GM21825 (cell line): ENCODE results near the gene LCK.
"Not testable (repeated sequence)": the region's sequence is repeated elsewhere in the genome, so short reads cannot be mapped to it uniquely, and the experiment has no call there.

Experiments
- ATAC-seq: cut with Tn5 transposase; IDR thresholded peaks from one replicate; pipeline ENCODE4 v1.9.1; 2021; ENCODE audit warnings: mild to moderate bottlenecking, moderate library complexity; ENCODE audit not compliant: unreplicated experiment

LCK gene

DNA sequence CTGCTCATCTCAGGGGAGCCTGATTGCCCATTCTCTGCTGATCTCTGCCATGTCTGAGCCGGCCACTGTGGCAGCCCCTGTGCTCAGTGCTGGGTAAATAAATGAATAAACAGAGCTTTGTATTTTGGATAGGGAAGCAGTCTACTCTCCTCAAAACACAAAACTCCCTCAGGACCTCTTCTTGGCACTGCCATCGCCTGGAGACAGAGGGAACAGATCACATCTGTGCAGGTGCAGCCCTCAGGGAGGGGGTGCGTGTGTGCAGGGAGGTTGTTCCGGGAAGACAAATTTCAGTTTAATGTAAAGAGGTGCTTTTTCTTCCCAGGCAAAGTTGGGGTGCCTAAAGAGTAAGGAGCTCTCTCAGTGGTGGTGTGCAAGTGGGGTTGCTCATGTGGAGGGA lies 11.7 kb upstream of the LCK start:
- no peak for ATAC-seq

DNA sequence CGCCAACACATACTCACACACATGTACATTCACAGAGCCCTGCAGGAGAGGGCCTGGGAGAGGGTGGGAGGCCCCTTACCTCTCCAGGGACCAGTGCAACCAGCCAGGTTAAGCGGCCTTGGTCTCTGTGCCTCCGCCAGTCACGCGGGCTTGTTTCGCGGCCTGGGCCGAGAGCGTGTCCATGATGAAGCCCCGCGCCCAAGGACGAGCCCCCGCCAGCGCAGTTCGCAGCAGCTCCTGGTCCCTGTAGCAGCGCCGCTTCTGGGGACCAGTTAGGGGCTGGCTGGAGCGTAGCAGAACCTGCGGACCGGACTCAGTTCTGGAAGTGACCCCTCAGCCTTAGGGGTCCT lies 11.3 kb upstream of the LCK start:
- no peak for ATAC-seq

DNA sequence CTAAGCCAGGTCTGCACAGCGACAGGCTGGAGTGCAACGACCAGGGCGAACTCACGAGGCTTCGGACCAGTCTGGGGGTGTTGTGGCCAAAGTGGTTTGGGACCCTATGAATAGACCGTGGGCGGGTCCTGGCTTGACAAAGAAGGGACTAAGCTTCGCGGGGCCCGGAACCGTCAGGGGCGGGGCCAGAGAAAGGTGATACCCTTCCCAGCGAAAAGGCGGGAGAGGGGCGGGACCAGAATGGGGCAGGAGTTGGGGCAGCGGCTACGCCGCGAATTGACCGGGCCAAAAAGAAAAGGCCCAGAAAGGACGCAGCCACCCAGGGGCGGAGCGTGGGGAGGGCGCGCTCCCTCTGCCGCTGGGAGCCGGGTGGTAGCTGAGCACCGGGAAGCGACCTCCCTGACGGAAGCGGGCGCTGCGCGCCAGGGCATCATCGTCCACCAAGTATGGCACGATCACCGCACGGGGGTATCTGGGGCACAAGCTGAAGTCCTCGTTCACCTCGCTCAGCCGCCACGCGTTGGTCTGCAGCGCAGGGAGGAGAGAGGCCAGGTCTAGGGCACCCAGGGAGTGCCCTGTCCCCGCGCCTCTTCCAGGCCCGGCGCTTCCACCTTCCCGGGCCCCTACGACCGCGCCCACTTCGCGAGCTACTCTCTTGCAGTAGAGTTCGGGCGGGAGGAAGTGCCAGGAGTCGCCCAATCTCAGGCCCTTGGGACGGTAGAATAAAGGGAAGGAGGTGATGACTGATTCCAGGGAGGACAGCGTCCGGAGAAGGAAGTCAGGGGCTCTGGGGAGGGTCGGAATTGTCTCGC lies 10.7 kb upstream of the LCK start:
- peak; percentile 44 for ATAC-seq

DNA sequence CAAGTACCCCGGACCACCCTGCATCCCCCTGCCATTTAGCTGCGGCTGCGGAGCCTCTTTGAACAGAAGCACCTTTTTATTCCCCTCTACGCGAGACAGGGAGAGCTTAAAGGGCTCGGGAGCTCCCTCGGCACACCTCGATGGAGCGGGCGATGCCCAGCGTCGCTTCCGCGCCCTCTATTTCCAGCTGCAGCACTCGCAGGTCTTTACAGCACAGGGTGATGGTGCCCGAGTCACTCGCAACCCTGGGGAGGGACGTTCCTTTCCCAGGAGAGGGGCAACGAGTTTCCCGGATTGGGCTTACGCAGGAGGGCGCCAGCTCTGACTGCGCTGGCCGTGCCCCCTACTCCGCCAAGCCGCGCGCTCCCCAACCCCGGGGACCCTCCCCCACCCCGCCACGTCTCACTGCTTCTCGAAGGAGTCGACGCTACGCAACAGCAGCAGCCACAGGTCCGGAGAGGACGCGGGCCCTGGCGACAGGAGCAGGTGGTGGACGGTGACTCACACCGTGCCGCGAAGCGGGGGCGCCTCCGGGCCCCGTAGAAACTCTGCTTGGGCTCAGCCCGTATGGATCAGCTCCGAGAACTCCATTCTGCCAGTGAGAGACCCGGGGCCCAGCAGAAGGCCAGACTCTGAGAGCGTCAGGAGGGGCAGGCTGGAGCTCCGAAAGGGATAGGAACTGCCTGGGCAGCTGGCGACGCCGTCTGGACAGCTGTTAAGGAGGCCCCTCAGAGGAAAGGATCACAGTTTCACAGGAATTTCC lies 9.9 kb upstream of the LCK start:
- ATAC-seq, result no peak

DNA sequence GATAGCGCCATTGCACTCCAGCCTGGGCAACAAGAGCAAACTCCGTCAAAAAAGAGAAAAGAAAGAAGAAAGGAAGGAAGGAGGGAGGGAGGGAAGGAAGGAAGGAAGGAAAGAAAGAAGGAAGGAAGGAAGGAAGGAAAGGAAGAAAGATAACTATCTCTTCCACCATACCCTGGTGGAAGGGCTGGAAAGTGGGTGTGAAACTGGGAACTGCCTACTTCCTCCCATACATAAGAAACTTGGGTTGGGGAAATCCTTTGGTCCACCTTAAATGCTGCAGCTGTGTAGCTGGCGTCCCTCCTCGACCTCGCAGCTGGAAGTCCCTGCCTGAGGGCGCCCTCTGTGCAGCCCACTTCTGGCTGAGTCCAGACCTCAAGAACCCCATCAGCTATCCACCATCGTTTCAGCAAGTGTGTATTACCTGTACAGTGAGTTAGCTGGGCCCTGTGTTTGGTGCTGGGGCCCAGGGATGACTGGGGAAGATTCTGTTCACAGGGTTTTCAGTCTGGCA lies 8.7 kb upstream of the LCK start:
- ATAC-seq, result no peak

DNA sequence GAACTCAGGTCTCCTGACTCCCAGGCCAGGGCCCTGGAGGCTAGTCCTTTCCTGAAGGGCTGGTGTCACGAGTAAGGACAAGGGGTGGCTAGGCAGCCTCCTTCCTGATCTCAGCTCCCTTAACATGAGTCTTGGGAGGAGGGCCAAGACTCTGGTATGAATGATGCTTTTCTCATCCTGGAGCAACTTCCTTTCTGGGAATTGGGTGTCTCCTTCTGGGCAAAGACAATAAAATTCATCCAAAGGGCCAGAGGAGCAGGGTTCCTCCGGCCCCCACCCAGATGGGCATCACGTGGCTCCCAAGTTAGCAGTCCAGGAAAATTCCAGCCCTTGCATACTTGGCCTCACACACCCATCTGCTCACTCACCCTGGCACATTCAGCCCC lies 4.2 kb upstream of the LCK start, which contains the start of gene FAM167B:
FAM167B (plus strand) TSS at position 335 of the 386 bp plus-strand sequence. CDS start 200 bp downstream, outside the sequence.
- ATAC-seq, result no peak

DNA sequence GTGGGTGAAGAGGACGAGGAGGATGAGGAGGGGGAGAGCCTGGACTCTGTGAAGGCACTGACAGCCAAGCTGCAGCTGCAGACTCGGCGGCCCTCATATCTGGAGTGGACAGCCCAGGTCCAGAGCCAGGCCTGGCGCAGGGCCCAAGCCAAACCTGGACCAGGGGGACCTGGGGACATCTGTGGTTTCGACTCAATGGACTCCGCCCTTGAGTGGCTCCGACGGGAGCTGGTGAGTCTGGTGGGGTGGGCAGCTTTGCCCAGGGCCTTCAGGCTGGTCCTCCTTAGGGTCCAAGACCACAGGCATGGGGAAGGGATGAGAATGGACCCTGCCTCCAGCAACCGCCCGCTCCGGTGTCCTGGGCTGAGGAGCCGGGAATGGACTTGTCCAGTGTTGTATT lies 3.6 kb upstream of the LCK start:
- no peak for ATAC-seq

DNA sequence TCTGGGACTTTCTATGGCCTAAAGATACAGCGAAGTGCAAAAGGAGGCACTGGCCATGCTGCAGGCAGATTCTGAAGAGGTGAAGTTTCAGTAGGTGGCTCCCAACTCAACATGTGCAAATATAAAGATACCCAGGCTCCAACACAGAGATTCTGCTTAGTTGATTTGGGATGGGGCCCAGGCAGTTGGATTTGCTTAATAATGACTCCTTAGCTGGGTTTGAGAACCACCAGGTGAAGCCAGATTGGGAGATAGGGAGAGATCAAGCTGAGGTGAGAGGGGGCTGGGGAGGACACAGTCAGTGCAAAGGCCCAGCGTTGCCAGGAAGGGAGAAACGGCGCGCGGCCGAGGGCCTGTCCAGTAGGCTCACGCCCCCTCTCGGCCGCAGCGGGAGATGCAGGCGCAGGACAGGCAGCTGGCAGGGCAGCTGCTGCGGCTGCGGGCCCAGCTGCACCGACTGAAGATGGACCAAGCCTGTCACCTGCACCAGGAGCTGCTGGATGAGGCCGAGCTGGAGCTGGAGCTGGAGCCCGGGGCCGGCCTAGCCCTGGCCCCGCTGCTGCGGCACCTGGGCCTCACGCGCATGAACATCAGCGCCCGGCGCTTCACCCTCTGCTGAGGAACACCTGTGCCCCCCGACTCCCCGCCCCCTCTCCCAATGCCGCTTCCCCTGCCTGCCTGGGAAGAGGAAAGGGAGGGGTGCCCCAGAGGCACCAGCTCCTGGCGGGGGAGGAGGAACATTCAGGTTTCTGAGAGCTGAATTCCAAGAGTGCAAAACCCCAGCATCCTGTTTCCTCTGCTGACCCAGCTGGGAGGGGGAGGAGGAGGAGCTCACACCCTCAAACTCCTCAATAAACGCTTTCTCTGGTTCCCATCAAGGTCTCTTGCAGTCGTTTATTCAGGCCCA lies 2.8 kb upstream of the LCK start:
- ATAC-seq, result peak; percentile 27

DNA sequence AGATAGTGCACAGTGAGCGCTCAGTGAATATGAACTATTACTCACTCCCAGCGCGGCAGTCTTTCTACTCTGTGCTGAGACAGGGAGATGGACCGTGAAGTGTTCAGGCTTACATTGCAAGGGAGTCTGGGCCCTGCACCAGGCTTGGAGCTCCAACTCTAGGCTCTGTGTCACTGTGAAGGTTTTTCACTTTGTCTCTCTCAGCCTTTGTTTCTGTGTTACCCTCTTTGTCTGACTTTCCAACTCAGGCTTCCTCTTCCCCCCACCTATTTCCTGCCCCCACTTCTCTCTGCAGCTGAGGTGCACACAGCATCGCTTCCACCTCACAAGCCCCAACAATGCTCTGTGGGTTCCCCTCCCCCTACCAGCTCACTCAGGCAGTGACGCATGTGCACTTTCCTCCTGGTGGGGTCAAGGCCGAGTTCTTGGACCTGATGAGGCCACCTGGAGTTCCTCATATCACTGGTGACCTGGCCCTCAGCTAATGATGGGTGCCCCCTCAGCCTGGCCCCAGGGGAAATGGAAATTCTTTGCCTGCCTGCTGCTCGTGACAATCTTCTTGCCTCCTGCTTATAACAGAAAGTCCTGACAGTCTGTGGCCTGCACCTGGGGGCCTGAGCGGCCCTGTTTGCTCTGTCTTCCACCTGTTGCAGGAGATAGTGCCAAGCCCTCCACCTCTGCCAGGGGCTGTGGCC lies 1.1 kb upstream of the LCK start:
- ATAC-seq, result peak; percentile 44

DNA sequence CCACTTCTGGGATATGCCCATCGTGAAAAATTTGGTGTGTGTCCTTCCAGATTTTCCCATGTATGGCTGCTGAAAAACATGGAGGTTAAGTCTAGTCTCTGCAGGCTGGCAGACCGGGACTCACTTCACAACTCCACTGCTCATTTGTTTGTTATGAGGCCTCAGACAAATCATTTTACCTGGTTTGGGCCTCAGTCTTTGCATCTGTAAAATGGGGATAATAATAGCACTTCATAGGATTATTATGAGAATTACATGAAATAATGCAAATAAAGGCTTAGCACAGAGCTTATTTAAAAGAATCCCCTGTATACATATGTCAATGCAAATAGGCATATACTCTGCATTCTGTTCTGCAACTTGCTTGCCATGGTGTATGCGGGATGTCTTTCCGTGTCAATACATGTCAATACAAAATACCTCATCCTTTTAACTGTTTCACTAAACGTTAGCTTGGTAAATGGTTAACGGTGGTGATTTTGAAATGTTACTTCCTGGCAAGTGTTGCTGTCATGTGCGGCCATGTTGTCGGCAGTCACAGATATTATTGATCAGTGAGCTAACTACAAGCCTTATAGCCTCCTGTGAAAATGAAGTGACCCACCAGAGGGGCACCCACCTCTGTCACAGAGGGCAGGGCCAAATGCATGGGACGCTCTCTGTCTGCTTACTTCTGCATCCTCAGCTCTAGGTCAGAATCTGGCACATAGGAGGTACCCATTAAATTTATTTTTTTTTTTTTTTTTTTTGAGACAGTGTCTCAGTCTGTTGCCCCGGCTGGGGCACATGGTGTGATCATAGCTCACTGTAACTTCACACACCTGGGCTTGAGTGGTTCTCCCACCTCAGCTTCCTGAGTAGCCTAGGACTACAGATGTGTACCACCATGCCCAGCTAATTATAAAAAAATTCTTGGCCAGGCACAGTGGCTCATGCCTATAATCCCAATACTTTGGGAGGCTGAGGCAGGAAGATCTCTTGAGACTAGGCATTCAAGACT lies 4.3 kb downstream of the LCK start:
- ATAC-seq, result no peak

DNA sequence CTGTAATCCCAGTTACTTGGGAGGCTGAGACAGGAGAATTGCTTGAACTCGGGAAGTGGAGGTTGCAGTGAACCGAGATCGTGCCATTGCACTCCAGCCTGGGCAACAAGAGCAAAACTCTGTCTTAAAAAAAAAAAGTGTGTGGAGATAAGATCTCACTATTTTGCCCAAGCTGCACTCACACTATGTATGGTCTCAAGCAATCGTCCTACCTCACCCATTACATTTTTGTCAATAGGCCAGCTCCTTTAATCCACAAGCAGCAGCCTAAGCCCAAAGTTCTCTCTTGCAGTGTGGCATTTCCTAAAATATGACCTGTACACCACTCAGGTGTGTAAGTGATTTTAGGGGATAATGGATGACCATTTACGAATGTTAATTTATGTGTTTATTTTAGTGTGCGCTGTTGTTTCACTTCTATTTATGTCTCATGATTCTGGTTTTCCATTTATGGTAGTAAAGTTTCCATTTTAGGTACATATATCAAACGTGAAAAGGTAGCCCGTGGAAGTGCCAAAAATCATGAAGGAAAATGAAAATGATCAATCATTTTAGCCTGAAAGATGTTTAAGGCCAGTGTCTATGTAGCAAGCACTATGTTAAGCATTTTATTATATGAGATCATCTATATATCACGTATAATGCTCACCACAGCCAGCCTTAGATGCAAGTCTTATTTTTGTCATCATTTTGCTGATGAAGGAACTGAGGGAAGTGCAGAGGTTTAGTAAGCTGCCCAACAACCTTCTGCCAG lies 5.6 kb downstream of the LCK start:
- no peak for ATAC-seq

DNA sequence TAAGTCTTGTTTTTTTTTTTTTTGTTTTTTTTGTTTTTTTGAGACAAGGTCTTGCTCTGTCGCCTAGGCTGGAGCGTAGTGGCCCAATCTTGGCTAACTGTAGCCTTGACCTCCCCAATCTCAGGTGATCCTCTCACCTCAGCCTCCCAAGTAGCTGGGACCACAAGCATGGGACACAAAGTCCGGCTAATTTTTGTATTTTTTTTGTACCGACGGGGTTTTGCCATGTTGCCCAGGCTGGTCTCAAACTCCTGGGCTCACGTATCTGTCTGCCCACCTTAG lies 6.1 kb downstream of the LCK start:
- no peak for ATAC-seq

DNA sequence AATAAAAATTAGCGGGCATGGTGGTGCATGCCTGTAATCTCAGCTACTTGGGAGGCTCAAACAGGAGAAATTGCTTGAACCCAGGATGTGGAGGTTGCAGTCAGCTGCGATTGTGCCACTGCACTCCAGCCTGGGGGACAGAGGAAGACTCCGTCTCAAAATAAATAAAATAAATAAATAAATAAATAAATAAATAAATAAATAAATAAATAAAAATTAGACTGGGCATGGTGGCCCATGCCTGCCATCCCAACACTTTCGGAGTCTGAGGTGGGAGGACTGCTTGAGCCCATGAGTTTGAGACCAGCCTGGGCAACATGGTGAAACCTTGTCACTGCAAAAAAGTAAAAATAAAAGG lies 12.2 kb downstream of the LCK start:
- ATAC-seq, result not testable (repeated sequence)

DNA sequence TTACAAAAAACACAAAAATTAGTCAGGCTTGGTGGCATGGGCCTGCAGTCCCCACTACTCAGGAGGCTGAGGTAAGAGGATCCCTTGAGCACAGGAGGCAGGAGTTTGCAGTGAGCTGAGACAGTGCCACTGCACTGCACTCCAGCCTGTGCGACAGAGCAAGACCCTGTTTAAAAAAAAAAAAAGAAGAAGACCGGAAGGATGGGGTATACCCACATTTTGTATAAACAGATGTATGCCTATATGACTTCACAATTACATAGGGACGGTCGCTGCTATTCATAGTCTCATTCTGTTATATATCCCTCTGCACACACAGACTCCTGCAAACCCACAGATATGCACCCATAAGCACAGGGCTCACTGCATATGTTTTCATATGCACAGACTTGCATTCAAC lies 12.7 kb downstream of the LCK start:
- no peak for ATAC-seq

DNA sequence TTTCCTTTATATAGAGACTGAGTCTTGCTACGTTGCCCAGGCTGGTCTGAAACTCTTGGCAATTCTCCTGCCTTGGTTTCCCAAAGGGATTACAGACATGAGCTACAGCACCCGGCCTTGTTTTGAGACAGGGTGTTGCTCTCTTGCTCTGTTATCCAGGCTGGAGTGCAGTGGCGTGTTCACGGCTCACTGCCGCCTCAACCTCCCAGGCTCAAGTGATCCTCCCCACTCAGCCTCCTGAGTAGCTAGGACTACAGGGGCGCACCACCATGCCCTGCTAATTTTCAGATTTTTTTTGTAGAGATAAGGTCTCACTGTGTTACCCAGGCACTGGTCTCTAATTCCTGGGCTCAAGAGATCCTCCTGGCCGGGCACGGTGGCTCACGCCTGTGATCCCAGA lies 14.8 kb downstream of the LCK start:
- ATAC-seq, result no peak

DNA sequence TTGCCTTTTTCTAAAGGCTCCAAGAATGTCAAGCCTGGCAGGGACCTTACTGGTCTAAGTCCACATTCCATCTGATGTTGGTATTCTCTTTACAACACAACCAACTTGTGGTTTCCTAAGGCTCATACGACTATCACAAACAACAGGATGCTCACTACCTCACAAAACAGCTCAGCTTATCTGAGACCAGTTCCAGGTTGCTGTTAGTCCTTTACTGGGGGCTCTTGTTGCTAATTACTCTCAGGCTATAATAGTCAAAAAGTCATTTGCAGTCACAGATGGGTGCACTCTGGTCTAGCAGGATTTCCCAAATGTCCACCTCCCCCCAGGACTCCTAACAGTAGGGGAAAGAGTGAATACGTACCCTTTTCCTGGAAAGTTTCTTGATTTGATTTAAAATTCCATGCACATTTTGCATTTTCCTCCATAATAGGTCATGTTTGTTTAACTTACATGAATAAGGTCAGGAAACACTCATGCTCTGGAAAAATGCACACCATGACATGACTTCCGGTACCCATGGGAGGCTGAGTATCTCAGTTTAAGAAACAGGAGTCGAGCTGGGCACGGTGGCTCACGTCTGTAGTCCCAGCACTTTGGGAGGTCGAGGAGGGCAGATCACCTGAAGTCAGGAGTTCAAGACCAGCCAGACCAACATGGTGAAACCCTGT lies 16.0 kb downstream of the LCK start:
- ATAC-seq, result no peak

DNA sequence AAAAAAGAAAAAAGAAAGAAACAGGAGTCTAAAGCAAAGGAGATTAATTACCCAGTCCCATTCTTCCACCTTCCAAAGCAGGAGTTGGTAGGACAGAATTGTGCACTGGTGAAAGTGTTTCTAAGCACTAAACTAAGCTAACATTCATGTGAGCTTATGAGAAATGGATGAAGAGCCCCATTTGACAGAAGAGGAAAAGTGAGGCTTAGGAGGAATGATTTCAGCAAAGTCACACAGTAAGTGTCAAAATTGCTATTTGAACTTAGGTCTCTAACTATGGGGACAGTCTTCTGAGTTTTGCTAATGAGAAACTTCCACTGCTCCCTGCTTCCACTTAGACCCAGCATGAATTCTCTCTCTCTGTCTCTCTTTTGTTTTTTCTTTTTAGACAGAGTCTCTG lies 18.7 kb downstream of the LCK start:
- ATAC-seq, result no peak
